NCI-H345 treated with DMSO at 0.1 percent for 48 hours (cell line): Measurements from ENCODE around the gene ZRANB1.

ENCODE experiments used
- DNase-seq: peaks from one replicate; lab custom pipeline; 2025; ENCODE audit not compliant: unreplicated experiment; lab: John Stamatoyannopoulos, UW

ZRANB1 gene

GRCh38 chr10:124993345-124993708, 51.4 kb downstream of the ZRANB1 start:
- no peak for DNase-seq

GRCh38 chr10:124993736-124994451, 52.0 kb downstream of the ZRANB1 start:
- DNase-seq = no peak

GRCh38 chr10:124994573-124995473, 52.9 kb downstream of the ZRANB1 start:
- DNase-seq = no peak

GRCh38 chr10:124995605-124996004, 53.7 kb downstream of the ZRANB1 start:
- no peak for DNase-seq

GRCh38 chr10:124996127-124996853, 54.4 kb downstream of the ZRANB1 start:
- no peak for DNase-seq

- DNase-seq = no peak
Measured at GRCh38 chr10:124996854-124997215, 54.9 kb downstream of the ZRANB1 start.

- DNase-seq = no peak
Measured at GRCh38 chr10:124997306-124997705, 55.4 kb downstream of the ZRANB1 start.

- no peak for DNase-seq
Measured at GRCh38 chr10:124997771-124998623, 56.1 kb downstream of the ZRANB1 start.

GRCh38 chr10:124998624-124999291, 56.8 kb downstream of the ZRANB1 start:
- DNase-seq = no peak

- no peak for DNase-seq
Measured at GRCh38 chr10:124999433-125000365, 57.8 kb downstream of the ZRANB1 start.

GRCh38 chr10:125000366-125001312, 58.7 kb downstream of the ZRANB1 start:
- DNase-seq = no peak

- DNase-seq = no peak
Measured at GRCh38 chr10:125001313-125002046, 59.6 kb downstream of the ZRANB1 start.

GRCh38 chr10:125002047-125002422, 60.1 kb downstream of the ZRANB1 start:
- no peak for DNase-seq

GRCh38 chr10:125002423-125003145, 60.7 kb downstream of the ZRANB1 start:
- DNase-seq = no peak

GRCh38 chr10:125003146-125003900, 61.4 kb downstream of the ZRANB1 start:
- no peak for DNase-seq

- no peak for DNase-seq
Measured at GRCh38 chr10:125003901-125004467, 62.1 kb downstream of the ZRANB1 start.
